Stimulated activated CD8-positive, alpha-beta memory T cell treated with anti-CD3 and anti-CD28 coated beads, Interleukin-2, amount 100 ng/mL, for 1 hour (primary cell): Measurements from ENCODE around the gene TNNI3.
"Not testable (repeated sequence)": the region's sequence is repeated elsewhere in the genome, so short reads cannot be mapped to it uniquely, and the experiment has no call there.

Source experiments
- DNase-seq, 2 donors: peaks; one replicate each; pipeline ENCODE4 v3.0.0-alpha.2; 2020; ENCODE audit warnings: low read depth in 2 of 2

Gene TNNI3

DNA sequence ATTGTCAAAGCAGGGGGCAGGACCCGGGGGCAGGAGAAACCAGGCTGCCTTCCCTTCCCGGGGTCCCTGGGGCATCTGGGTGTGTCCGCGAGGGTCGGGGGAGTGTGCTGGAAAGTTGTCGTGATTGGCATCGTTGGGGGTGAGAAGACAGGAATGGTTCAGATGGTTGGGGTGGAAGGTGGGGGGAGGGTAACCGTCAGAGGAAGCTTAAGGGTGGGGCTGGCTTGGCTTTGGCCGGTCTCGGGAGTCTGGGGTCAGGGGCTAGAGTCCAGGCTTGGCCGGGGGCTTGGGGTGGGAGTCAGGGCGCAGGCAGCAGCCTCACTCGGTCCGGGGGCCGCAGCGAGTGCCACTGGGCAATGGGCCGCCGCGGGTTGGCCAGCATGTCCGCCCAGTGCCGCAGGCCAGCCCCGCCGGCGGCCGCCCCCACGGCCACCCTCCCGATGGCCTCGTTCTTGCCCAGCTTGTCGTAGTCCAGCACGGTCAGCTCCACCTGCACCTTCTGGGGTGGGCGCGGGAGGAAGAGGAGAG lies 15.7 kb upstream of the TNNI3 start:
- DNase-seq = no peak

DNA sequence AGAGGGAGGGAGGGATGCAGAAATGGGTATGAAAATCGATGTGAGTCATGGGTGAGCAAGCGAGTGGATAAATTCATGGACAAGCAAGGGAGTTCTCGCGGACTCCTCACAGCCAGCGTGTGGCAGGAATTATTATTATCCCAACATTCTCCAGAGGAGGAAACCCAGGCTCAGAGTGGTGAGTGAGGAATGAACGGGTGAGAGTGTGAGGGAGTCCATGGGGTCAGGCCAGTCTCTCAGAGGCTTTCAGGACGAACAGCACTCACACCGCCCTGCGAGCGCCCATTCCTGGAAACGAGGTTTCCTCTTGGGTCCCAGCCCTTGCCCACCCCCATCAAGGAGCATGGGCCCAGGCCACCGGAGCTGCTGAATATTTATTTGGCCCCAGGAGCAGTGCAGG lies 15.2 kb upstream of the TNNI3 start:
- no peak for DNase-seq

GRCh38 chr19:55172318-55172717 lies 14.8 kb upstream of the TNNI3 start:
- DNase-seq = not testable (repeated sequence)

GRCh38 chr19:55171440-55171839 lies 13.9 kb upstream of the TNNI3 start:
- no peak for DNase-seq

DNA sequence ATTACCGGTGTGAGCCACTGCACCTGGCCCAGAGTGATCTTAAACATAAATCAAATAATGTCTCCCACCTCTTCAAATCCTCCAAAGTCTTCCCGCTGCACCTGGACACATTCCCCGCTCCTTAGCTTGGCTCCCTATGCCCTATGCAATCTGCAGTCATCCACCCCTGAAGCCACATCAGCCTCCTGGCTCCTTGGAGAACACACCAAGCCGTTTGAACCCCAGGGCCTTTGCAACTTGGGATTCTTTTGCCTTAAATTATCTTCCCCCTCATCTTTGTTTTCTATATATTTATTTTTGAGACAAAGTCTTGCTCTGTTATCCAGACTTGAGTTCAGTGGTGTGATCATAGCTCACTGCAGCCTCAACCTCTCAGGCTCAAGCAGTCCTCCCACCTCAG lies 11.6 kb upstream of the TNNI3 start:
- DNase-seq = no peak

GRCh38 chr19:55166530-55167268 lies 9.2 kb upstream of the TNNI3 start, which contains the start of gene DNAAF3:
Gene DNAAF3 (minus strand): TSS chr19:55166613. CDS start chr19:55166413, 200 bp downstream.
- peak in 1 of 2 donors; percentile 41 for DNase-seq

GRCh38 chr19:55165952-55166529 lies 8.5 kb upstream of the TNNI3 start:
- no peak for DNase-seq

DNA sequence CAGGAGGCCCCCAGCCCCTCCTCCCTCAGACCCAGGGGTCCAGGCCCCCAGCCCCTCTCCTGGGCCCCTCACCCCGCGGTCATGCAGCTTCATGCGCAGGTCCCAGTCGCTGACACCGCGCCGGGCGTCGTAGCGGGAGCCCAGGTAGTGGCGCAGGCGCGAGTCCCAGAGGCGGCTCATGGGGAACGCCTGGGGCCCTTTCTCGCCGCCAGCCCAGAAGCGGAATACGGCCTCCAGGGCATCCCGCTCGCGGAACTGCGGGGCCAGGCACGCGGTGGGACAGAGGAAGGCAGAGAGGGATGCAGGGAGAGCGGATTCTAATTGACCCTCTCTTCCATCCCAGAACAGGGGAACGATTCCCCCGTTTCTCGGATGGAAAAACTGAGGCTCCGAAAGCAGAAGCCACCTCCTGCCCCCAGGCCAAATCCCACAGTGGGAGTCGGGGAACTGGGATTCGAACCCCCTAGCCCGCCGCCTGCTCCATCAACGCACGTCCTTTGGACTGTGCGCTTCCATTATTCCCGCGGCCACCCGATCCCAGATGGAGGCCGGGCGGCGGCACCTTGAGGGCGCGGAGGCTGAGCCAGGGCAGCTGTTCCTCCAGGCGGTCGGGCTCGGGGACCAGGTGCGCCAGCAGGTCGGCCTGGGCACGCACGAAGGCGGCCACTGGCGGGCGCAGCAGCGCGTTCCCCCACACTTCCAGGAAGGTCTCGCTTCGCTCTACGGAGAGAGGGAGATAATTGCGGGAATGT lies 4.2 kb upstream of the TNNI3 start:
- no peak for DNase-seq

DNA sequence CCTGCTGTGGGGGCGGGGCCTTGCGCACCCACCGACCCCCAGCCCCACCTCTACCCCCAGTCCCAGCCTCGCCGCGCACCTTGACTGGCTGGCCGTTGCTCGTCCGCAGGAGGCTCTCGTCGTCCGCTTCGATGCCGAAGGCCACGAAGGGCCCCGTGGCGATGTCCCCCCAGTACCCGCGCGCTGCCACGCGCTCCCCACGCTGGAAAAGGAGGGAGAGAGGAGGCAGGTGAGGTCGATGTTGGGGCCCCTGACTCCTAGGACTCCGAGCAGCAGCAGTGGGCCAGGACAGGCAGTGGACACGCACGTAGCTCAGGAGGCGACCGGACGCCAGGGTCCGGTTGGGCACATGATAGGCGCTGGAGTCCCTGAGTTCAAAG lies 3.4 kb upstream of the TNNI3 start:
- no peak for DNase-seq

DNA sequence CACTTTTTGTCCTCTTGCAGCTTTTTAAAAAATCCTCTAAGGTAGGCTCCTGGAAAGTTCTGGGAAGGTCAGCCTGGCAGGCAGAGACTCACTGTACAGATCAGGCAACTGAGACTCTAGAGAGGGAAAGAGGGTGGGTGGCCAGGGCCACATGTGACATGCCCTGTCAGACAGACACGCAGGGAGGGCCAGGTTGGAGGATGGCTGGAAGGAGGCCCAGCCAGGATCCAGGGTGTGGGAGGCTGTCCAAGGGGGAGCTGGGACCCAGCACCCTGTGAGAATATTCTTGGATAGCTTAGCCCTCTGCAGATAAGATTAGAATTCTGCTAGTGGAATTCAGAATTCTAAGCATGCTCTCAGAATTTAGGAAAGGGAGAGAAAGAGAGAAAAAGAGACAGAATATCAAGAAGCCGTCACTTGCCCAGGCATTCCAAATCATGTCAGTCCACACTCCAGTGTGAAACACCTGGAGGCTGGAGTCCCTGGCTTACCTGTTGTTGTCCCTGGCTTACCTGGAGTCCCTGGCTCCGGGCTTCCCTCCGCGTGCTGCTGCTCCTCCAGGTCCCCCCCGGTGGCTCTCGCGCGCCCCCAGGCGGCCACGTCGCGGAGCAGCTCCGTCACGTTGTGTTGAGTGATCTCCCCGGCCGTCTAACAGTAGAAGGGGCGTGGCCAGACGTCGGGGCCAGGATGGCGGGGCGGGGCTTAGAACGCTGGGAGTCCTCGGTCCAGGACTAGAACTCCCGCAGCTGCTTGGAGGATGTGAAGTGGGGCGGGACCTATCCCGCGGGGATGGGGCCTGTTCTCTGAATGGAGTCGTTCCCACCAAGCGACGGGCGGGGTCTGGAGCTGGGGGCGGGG lies 2.8 kb upstream of the TNNI3 start:
- peak; percentile 64 to 72 for DNase-seq

GRCh38 chr19:55158848-55159749 lies 1.6 kb upstream of the TNNI3 start:
- no peak for DNase-seq

- DNase-seq = no peak
Observed at GRCh38 chr19:55158423-55158822, 891 bp upstream of the TNNI3 start.

DNA sequence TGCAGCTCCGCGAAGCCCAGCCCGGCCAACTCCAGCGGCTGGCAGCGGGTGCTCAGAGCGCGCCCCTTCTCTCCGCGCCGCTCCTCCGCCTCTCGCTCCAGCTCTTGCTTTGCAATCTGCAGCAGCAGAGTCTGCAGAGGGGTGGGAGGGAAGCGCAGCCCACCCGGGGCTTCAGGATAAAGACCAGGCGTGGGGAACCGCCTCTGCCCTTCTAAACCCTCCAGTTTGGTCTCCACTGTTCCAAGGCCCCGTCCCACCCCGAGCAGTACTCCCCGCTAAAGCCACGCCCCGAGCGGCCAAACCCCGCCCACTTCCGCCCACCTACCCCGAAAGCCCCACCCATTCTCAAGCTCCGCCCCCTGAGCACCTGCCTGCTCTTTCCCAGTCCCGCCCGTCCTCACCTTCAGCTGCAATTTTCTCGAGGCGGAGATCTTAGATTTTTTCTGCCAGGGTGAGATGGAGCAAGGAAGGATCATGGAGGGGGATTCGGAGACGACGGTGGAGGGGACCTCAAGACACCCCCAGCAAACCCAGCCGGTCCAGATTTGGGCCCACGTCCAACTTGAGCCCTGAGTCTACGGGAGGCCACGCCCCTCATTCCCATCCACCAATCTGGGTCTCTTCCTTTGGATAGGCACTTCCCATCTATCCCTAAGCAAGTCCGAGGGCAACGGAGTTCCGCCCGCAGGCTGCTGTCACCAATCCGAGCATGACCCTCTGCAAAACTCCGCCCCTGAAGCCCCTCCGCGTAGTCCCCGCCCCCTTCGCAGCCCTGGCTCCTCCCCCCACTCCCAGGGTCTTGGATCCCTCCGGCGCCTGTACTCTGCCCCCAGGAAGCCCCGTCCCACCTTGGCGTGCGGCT lies 1.1 kb downstream of the TNNI3 start:
- DNase-seq = peak in 1 of 2 donors; percentile 16

DNA sequence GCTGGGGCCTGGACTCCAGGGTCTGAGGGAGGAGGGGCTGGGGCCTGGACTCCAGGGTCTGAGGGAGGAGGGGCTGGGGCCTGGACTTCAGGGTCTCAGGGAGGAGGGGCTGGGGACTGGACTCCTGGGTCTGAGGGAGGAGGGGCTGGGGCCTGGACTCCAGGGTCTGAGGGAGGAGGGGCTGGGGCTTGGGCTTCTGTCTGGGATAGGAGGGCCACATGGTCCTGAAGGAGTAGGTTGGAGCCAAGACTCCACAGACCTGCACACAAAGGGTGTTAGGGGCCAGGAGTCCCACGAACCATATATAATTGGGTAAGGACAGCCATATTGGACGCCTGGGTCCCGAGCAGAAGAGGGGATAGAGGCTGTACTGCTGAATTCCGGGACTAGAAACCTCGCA lies 1.7 kb downstream of the TNNI3 start:
- DNase-seq = not testable (repeated sequence)

DNA sequence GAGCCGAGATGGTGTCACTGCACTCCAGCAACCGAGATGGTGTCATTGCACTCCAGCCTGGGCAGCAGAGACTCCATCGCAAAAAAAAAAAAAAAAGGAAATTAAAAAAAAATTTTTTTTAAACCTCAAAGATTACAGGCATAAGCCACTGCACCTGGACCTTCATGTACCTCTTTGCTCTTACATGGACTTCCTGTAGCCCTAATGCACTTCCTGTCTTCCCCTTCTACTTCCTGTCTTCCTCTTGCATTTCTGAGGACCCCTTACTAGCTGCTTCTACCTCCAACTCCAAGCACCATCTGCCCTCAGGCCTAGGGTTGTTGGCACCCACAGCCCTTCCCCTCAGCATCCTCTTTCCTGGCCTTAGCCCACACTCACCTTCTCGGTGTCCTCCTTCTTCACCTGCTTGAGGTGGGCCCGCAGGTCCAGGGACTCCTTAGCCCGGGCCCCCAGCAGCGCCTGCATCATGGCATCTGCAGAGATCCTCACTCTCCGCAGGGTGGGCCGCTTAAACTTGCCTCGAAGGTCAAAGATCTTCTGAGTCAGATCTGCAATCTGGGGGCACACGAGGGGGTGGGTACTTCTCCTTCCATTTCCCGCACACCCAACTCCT lies 3.8 kb downstream of the TNNI3 start:
- DNase-seq = no peak

GRCh38 chr19:55152017-55152416 lies 5.5 kb downstream of the TNNI3 start:
- DNase-seq = no peak

DNA sequence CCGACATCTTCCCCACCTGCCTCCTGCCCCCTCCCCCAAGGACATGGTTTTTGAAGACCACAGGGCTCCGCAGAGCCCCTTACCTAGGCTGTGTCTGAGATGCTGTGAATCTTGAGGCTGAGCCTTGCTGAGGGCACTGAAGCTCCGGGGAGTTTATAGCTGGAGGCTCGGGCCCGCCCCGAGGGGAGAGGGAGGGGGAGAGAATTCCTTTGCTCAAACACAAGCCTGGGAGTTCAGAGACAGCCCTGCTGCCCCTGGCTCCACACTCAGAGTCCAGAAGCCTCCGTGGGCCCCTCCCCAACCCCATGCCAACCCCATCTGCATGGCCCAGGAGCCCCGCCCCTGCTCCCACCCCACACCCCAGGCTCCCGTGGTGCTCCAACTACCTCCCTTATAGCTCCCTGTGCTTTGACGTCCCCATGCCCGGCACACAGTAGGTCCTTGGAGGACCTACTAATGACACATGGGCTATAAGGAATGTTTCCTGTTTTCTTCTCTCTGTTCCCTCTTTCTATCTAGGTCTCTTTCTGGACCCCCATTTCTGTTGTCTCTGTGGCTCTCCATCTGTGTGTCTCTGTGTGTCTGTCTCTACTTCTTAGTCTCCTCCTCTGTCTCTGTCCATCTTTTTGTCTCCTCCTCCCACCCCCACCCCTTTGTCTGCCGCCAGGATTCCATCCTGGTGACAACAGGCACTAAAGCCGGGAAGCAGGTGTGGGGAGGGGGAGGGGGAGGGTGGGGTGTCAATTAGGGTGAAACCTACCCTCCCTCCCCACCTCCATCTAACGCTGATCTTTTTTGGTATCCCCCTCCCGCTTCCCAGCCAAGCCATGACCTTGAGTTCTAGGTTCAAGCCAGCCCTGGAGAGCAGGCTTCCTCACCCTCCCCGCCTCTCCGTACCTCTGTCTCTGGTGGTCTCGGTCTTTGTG lies 8.2 kb downstream of the TNNI3 start, which contains the start of gene TNNT1:
TNNT1 (minus strand) TSS at position 129 of the 926 bp plus-strand sequence. CDS start 2,049 bp downstream, outside the sequence.
- no peak for DNase-seq
